ENCODE measurements around the gene KIZ. TPM values are rescaled to one million over a fixed set of nuclear protein-coding genes. Genes with fewer than 3 reads are reported as not detected.
"Not testable (repeated sequence)": the region's sequence is repeated elsewhere in the genome, so short reads cannot be mapped to it uniquely, and the experiment has no call there.

Gene KIZ
- total RNA-seq, 6 donors from 2014 or later = 7.9 to 29.3 (median 15.2) TPM

DNA sequence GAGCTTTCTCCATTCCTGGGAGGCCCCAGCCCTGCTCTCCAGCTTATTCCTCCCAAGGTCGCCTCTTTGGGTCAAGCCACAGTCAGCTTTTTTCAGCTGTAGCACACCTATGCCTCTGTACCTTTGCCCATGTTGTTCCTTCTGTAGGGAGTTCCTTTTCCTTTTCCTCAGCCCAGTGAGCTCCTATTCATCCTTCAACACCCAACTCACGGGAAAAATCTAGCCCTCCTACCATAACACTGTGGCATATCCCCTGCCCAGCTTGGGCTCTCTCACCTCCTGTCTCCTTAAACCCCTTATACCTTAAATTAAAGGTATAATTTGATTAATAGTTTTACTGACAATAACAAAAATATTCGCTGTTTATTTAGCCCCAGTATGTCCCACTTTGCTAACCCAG, 118.9 kb downstream of the KIZ start:
- no peak for DNase-seq
- Histone ChIP-seq H3K9me3 (no peaks in the 10 kb centered on the region), H3K27ac (no peak overlapping the region), H3K4me3 (no peak overlapping the region), H3K27me3 (no peaks in the 10 kb centered on the region), H3K4me1 (no peaks in the 10 kb centered on the region), H3K36me3 (peaks cover 0 to 25% (median 2%) of the 10 kb centered on the region in 4 donors)
- TF ChIP-seq, protein P1, sequence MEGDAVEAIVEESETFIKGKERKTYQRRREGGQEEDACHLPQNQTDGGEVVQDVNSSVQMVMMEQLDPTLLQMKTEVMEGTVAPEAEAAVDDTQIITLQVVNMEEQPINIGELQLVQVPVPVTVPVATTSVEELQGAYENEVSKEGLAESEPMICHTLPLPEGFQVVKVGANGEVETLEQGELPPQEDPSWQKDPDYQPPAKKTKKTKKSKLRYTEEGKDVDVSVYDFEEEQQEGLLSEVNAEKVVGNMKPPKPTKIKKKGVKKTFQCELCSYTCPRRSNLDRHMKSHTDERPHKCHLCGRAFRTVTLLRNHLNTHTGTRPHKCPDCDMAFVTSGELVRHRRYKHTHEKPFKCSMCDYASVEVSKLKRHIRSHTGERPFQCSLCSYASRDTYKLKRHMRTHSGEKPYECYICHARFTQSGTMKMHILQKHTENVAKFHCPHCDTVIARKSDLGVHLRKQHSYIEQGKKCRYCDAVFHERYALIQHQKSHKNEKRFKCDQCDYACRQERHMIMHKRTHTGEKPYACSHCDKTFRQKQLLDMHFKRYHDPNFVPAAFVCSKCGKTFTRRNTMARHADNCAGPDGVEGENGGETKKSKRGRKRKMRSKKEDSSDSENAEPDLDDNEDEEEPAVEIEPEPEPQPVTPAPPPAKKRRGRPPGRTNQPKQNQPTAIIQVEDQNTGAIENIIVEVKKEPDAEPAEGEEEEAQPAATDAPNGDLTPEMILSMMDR (IDR thresholded peaks at IDR 0.05) = no peak
- no peak for TF ChIP-seq POLR2AphosphoS5 (IDR thresholded peaks at IDR 0.05)
- TF ChIP-seq EP300 (IDR thresholded peaks at IDR 0.05) = no peak
- TF ChIP-seq POLR2A (IDR thresholded peaks at IDR 0.05) = no peak
- ATAC-seq (ENCODE audit: low FRiP score in 2 of 2) = no peak
- WGBS, 2 donors = 97 to 98% methylated on average over 3 of the region's 3 CpGs

- Histone ChIP-seq H3K4me3 (no peak overlapping the region), H3K36me3 (peaks cover 0 to 25% (median 2%) of the 10 kb centered on the region in 4 donors), H3K9me3 (no peaks in the 10 kb centered on the region), H3K4me1 (no peaks in the 10 kb centered on the region), H3K27ac (no peak overlapping the region), H3K27me3 (no peaks in the 10 kb centered on the region)
- DNase-seq = no peak
- no peak for TF ChIP-seq POLR2A (IDR thresholded peaks at IDR 0.05)
- TF ChIP-seq EP300 (IDR thresholded peaks at IDR 0.05) = no peak
- no peak for TF ChIP-seq POLR2AphosphoS5 (IDR thresholded peaks at IDR 0.05)
- TF ChIP-seq, protein P1 (IDR thresholded peaks at IDR 0.05) = no peak
- 89 to 95% methylated on average over 3 of the region's 3 CpGs for WGBS, 2 donors
- ATAC-seq (ENCODE audit: low FRiP score in 2 of 2) = no peak
Observed at GRCh38 chr20:21246161-21246560, 120.3 kb downstream of the KIZ start.

DNA sequence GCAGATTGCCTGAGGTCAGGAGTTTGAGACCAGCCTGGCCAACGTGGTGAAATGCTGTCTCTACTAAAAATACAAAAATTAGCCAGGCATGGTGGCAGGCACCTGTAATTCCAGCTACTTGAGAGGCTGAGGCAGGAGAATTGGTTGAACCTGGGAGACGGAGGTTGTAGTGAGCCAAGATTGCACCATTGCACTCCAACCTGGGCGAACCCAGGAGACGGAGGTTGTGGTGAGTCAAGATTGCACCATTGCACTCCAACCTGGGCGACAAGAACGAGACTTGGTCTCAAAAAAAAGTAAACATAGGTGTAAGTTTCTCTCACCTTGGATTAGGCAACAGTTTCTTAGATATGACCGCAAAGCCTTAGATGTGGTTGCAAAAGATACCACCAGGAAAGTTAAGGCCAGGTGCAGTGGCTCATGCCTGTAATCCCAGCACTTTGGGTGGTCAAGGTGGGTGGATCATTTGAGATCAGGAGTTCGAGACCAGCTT, 121.8 kb downstream of the KIZ start:
- not testable (repeated sequence) for H3K4me1 ChIP-seq; H3K27me3 ChIP-seq; H3K27ac ChIP-seq; H3K9me3 ChIP-seq; ATAC-seq (ENCODE audit: low FRiP score in 2 of 2); H3K4me3 ChIP-seq
- DNase-seq = peak in 1 of 2 donors; percentile 53
- peaks cover 0 to 21% (median 2%) of the 10 kb centered on the region in 4 donors for H3K36me3 ChIP-seq
- 68 to 76% methylated on average over 8 of the region's 8 CpGs for WGBS, 2 donors

DNA sequence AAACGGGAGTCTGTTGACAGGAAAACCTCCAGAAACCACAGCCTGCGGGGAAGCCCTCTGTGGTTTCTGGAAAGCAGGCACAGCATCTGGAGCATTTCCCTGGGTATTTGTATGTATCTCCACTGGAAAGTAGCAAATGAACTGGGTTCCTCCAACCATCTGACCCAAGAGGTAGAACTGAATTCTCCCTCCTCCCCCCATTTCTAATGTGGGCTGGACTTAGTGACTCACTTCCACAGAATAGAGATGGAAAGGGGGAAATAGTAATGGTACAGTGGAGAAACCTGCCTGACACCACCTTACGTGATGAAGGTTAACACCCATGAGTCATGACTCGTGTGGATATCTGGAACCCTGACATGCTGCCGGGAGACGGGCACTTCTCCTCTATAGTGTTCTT, 125.4 kb downstream of the KIZ start:
- Histone ChIP-seq H3K27ac (no peak overlapping the region), H3K36me3 (no peaks in the 10 kb centered on the region), H3K4me1 (no peaks in the 10 kb centered on the region), H3K4me3 (no peak overlapping the region), H3K27me3 (no peaks in the 10 kb centered on the region), H3K9me3 (no peaks in the 10 kb centered on the region)
- 63 to 72% methylated on average over 6 of the region's 6 CpGs for WGBS, 2 donors
- no peak for TF ChIP-seq EP300 (IDR thresholded peaks at IDR 0.05)
- TF ChIP-seq, protein P1 (IDR thresholded peaks at IDR 0.05) = no peak
- TF ChIP-seq POLR2A (IDR thresholded peaks at IDR 0.05) = no peak
- no peak for TF ChIP-seq POLR2AphosphoS5 (IDR thresholded peaks at IDR 0.05)
- DNase-seq (no peak), ATAC-seq (ENCODE audit: low FRiP score in 2 of 2) (no peak)

DNA sequence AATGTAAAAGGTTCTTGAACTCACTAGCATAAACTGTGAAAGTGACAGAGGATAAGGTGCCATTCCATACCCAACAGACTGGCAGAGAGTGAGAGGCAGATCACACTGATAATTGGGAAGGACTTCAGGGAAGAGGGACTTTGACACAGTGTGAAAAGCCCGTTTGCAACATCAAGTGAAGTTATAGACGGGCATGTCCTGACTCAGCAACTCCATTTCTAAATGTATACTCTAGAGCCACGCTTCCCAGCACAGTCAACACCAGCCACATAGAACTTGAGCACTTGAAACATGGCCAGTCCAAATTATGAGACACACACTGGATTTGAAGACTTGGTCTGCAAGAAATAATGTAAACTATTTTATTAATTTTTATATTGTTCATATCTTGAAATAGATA, 131.3 kb downstream of the KIZ start:
- TF ChIP-seq EP300 (IDR thresholded peaks at IDR 0.05) = no peak
- TF ChIP-seq, protein P1 (IDR thresholded peaks at IDR 0.05) = no peak
- 63 to 74% methylated on average over 3 of the region's 3 CpGs for WGBS, 2 donors
- Histone ChIP-seq H3K9me3 (no peaks in the 10 kb centered on the region), H3K27ac (no peak overlapping the region), H3K36me3 (no peaks in the 10 kb centered on the region), H3K4me3 (no peak overlapping the region), H3K4me1 (no peaks in the 10 kb centered on the region), H3K27me3 (no peaks in the 10 kb centered on the region)
- no peak for DNase-seq
- no peak for ATAC-seq (ENCODE audit: low FRiP score in 2 of 2)

Measured in upper lobe of left lung (tissue), 6 donors.